HG03103 (cell line): Measurements from ENCODE around the gene PRKAG2.

Experiments
- ATAC-seq: cut with Tn5 transposase; IDR thresholded peaks from one replicate; pipeline ENCODE4 v1.9.1; 2021; ENCODE audit warnings: low read depth; ENCODE audit not compliant: unreplicated experiment

Gene PRKAG2

DNA sequence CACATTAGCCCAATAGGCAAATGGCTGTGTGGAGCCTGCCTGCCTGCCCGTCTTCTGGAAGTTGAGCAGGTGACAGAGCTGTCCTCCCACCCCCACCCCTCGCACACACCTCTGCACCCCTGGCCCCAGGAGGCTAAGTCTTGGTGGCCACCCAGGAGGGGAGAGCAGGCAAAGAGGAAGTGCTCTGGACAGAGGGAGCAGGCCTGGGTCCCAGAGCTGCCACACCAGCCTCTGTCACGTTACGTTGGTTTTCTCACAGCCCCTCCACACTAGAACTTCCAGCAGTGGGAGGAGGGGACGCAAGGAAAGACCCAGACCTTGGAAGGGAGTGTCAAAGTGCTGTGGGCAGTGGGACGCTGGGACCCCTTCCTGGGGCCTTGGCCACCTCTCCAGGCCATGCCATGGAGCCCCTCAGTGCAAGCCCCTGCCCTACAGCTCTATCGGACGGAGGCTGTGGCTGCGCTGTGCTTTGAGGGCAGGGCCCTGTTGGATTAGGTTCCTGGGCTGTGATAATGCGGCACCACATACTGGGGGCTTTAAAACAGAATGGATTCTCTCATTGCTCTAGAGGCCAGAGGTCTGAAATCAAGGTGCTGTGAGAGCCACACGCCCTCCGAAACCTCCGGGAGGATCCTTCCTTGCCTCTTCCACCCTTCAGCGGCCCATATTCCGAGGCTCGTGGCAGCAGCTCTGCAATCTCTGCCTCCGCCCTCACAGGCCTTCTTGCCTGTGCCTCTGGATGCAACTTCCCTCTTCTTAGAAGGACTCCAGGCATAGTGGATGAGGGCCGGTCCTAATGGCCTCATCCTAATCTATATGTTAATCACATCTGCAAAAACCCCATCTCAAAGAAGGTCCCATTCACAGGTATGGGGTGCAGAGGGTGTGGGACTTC is 9.9 kb downstream of the PRKAG2 start:
- no peak for ATAC-seq

DNA sequence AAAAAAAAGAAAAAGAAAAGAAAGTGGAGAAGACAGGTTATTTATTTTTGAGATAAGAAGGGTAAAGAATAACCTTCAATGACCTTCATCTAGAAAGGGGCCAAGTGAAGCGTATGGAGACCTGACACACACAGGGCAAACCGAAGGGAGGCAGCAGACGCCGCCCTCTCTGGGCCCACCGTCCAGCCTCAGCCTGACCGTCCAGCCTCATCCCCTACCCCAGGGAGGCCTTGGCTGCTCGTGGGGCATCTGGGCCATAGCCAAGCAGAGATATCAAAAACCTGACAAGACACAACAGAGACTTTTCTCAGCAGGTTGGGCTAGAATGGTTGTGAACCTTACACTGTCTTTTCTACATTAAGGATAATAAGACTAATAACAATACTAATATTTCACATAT is 10.9 kb downstream of the PRKAG2 start:
- no peak for ATAC-seq

DNA sequence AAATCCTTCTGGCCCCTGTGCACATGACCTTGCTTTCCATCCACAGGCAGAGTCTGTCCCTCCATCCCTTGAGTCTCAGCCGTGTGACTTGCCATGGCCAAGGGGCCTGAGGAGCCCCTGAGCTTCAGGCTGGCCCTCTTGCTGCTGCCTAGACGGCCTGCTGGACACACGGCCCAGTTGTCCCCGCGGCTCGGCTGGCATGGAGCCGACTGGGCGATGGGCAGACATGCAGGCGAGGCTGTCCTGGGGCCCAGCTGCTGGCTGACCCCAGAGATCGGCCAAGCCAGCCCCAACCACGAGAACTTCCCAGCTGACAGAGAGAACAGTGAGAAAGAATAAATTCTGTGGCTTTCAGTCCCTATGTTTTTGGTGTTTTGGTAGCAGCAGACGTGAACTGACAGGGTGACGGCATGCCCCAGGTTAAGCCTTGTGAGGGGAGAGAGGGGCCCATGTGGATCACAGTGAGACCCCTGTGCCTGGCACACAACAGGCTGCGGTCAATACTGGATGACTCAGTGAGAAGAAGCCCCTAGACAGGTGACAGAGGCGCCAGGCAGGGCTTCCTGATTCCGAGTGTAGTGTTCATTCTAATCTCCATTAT is 11.7 kb downstream of the PRKAG2 start:
- ATAC-seq, result no peak

DNA sequence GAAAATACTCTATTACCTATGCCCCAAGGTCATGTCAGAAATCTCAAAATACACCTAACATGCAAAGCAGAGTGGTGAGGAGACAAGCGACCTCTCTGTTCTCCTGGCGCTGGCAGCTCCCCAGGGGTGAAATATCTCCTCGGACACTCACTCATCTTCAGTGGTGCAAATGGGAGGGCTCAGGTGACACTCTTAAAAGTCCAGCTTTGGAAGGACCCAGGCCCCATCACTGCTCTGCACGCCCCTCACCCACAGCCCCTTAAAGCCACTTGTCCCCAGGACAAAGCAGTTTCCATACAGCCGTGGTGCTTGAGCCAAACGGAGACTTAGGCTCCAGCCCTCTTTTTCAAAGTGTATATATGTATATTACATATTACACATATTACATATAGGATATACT is 12.4 kb downstream of the PRKAG2 start:
- no peak for ATAC-seq

DNA sequence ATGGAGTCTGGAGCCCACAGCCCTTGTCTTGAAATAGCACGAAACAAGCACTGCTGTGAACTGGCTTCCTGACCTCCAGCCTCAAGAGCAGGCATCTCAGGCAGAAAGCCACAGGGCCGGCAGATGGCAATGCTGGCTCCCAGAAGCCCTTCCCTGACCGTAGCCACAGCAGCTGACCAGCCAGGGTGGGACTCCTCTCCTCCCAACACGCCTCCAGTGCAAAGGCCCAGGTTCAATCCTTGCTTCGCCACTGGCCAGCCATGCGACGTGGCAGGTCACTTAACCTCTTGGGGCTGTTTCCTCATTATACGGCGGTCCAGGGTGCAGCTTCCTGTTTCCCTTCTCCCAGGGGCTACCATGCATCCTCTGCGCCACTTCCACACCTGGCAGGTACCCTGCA is 12.8 kb downstream of the PRKAG2 start:
- ATAC-seq, result no peak

DNA sequence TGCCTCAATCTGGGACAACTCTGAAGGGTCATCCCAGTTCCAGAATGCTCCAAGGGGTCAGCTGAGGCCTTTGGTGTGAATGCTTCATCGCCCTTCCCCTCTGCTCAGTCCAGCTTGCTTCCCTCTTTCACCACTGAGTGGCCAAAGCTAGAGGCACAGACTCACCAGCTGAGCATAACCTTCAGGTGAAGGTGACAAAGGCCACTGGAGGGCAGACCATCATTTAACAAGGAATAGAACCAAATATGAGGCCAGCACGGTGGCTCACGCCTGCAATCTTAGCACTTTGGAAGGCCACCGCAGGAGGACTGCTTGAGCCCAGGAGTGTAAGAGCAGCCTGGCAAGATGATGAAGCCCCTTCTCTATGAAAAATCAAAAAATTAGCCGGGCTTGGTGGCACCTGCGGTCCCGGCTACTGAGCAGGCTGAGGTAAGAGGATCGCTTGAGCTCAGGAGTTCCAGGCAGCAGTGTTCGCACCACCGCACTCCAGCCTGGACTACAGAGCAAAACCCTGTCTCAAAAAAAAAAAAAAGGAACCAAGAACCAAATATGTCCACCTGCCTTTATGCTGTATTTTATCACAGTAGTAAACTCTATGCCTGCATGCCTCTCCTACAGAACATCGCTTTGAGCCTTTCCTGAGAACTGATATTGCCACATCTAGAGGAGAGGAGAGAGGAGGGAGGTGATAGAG is 13.4 kb downstream of the PRKAG2 start:
- ATAC-seq, result no peak

DNA sequence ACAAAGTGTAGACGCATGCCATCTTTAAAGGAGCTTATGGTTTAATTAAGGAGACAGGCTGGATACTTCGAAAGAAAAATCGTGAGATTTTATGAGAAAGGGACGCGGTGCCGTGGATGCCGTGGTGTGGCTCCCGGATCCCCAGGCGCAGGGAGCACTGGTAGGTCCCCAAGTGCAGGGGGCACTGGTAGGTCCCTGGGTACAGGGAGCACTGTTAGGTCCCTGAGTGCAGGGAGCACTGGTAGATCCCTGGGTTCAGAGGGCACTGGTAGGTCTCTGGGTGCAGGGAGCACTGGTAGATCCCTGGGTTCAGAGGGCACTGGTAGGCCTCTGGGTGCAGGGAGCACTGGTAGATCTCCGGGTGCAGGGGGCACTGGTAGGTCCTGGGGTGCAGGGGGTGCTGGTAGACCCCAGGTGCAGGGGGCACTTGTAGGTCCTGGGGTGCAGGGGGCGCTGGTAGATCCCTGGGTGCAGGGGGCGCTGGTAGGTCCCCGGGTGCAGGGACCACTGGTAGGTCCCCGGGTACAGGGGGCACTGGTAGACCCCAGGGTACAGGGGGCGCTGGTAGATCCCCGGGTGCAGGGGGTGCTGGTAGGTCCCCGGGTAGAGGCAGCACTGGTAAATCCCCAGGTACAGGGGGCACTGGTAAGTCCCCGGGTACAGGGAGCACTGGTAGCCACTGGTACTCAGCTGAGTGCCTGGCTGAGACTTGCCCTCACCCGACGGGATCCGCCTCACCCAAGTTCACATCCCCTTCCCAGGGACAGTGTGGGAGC is 14.1 kb downstream of the PRKAG2 start:
- no peak for ATAC-seq

DNA sequence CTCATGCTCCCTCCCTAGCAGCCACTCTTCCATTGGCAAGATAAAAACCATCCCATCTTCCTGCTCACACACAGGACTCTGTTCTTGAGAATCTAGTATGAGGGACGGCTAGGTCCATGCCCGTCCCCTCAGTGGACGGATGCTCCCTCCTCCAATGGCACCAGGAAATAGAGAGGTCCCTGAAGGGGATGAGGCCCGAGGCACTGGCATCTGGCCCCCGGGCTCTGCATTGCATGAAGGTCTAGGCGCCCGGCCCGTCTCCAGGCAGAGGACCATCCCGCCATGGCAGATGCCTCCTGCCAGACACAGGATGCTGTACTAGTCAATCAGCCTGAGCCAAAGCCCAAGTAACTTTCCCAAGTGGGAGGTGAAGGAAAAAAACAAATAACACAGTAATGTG is 15.0 kb downstream of the PRKAG2 start:
- ATAC-seq, result no peak

DNA sequence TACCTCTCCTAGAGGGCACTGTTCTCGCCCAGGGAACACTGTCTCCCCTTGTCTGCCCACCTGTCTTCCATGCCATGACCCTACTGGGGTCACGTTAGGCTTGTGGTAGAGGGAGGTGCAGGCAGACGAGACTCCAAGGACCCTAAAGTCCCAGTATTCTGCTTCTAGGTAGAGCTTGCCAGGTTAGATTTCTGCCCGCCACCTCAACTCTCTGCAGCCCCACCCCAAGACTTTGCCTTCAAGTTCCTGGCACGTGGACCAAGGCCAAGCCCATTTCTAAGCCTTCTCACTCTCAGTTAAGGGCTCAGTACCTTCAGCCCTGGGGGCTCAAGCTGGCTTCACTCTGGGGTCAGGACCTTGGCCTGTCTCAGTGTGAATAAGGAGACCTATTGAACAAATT is 16.1 kb downstream of the PRKAG2 start:
- no peak for ATAC-seq

DNA sequence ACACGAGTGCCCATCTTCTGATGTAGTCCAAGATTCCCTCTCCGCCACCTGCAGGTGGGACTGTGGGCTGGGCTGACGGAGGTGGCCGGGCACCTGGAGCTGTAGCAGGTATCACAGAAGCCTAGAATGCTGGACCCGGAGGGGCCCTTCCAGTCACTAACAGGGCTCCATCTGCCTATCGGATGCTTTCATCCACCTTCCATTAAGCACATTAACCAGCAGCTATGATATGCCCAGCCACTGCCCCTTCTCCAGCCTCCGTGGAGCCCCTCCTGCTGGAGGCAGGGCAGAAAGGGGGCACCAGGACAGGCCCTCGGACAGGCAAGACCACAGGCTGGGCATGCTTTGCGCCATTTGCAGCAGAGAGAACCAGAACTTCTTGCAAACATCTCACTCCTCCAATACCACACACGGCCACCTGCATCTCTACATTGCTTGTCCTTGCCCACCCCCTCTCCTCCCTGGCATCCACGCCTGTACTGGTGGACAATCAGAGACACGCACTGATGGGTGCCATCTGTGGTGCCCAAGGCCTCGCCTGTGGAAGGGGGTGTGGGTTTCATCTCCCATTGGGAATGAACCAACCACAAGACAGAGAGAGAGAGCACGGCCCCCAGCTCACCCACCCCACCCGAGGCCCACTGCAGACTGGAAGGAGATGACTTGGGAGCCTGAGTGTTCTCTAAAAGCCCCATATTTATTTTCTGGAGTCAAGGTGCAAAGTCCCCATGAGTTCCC is 16.8 kb downstream of the PRKAG2 start:
- no peak for ATAC-seq

DNA sequence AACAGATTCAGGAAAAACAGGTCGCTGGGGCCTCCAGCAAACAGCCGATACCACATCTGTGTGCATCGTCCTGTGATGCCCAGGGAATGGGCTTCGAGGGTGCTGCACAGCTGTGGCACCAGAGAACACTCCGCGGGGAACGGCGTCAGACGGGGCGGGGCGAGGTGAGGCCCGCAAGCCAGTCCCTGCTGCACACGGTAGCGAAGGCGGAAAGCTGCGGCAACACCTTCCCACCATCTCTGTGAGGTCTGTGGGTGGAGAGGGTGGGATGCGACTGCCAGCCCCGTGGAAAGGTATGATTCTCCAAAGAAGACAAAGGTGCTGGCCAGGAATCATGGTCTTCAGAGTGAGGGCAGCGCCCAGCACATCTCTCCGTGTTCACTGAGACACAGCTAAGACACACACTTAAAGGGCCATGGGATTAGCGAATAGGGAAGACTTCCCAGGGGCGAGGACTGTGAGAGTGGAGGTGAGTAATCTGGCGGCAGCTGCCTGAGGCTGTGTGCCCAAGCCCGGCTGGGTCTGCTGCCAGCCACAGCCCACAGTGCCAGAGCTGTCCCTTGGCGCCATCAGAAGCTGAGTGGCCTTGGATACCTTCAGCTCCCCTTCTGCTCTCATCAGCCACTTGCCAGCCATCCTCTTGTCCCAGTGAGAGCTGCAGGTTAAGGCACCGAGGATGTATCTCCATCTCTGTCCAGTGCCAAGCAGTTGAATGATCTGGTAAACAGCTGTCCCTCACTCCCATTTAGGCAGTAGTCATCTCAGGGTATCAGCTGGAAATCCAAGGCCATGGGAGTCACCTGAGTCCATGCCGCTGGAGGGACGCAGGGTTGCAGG is 17.6 kb downstream of the PRKAG2 start:
- no peak for ATAC-seq

DNA sequence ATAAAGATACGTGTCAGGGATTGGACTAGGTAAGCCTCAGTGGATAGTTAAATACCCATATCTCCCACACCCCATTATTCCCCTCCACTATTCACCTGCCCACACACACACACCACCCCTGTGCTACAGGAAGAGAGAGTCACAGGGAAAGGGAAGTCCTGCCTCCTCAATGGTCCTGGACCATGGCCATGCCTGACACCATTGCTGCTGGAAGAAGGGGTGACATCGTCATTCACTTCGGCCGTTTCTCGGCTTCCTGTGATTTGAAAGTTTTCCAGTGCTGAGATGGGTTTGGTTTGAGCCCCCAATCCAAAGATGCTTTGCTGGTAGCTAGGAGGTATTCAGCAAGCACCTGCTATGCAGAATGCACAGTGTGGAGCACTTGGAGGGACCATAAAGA is 18.5 kb downstream of the PRKAG2 start:
- no peak for ATAC-seq

DNA sequence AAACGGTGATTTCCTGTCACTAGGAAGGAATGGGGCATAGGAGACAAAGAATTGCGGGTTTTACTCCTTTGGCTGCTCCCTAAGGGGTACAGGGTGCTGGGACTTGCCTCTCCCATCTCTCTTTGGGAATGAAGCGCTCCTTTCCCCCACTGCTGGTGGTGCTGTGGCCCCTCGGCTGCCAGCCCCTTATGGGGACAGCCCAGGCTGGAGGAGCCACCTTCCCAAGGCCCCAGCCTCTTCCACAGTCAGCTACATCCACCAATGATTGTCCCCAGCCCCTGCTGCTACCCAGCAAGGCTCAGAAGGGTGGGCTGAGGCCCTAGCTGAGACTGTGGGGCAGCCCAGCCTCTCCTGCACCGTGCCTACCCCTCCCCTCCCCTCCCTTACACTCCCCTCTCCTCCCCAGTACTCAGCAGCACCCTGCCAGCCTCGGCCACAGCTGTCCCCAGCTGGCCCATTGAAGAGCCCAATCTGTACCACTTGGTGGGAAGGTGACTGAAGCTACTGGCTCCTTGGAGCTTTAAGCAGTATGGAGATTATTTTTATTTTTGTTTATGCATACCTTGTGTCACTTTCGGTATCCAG is 19.0 kb downstream of the PRKAG2 start:
- ATAC-seq, result no peak

DNA sequence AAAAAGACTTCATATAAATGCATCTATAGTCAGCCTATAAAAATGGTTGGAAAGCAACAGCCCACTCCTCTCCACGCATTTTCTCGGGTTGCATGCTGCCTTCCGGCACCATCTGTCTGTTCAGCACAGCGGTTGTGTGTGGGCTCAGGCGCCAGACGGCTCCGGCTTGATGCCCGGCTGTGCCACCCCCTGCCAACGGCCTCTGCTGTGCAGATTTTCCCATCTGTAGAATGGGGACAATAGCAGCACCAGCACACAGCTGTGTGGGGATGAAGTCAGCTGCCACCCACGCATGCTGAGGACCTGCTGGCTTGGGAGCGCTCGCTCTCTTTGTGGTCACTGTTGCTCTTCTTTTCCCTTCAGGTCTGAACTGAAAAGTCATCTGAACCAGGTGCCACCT is 19.5 kb downstream of the PRKAG2 start:
- ATAC-seq, result no peak

DNA sequence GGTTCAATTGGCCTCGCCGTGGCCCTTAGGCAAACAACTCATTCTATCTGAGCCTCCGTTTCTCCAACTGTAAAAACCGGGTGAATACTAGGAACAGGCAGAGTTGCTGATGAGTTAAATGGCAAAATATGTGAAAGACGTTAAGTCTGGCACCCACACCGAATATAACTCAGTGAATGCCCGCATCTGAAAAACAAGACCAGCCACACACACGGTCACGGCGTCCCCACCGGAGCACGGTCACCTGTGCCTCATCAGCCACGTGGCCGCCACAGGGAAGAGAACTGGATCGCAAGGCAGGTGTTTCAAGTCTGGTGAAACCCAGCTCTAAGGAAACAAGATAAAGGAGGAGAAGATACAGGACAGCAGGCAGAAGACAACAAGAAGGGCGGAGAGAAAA is 20.4 kb downstream of the PRKAG2 start:
- ATAC-seq, result no peak

DNA sequence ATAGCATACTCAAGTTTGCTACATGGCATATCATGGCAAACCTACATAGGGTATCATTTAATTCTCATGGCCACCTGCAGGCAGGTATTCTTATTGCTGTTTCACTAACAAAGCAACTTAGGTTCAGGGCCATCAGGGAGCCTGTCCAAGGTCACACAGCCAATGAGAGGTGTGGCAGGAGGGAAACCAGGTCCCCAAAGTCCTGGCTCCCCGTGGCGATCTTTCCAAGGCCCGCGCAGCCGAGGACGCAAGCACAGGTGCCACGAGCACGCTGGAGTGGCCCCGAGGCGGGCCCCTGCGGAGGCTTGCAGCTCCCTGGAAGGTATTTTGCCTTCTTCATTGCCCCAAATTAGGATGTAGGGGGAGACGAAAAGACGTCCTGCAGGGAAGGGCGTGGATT is 20.8 kb downstream of the PRKAG2 start:
- no peak for ATAC-seq

DNA sequence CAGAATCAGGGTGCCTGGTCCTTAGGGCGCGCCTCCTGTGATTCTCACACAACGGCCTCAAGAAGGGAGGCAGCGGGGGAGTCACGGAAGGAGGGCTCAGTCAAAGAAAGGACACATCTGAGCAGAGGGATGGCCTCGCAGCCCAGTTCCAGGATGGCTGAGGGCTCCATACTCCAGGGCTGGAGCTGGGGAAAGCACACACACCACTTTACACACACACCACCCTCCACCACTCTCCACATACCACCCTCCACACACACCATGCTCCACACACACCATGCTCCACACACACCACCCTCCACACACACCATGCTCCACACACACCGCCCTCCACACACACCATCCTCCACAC is 22.2 kb downstream of the PRKAG2 start:
- ATAC-seq, result no peak

DNA sequence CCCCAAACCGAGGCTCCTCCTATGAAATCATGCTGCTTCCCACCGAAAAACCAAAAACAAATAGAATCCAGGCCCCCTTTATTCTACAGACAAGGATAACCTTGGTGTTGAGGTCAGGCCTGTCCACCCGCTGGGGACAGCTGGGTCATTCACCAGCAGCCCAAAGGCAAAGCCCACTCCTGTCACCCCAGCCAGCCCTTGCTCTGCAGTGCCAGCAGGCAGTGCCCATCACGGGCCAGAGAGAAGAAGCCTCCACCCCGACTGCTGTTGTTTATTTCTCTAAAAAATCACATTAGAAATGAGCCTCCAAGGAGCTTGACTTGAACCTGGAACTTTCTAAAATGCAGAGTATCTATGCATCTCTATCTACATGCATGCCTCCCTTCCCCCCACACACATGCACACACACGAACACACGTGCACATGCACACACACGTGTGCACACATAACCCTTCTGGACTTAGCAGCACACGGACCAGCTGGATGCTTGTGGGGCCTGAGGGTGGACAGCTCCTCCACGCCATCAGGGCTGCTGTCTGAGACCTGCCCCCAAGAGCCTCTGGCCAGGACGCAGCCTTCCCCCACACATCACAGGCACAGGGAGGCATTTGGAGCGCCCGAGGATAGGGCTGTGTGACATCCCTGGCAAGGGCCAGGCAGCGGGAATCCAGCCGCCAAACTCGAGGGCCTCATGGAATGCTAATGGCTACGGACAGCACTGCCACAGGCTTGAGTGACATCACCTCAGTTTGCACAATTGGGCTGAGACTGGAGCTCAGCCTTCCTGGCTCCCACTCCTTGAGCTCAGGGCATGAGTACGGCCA is 22.8 kb downstream of the PRKAG2 start:
- ATAC-seq, result no peak
